ENCODE measurements around the gene CCNL1.

CCNL1 gene

GRCh38 chr3:157112536-157112935 is 47.4 kb downstream of the CCNL1 start:
- Histone ChIP-seq H3K9me3 (ENCODE audit: control insufficient read depth, low read length) (no peaks in the 10 kb centered on the region), H3K9ac (no peak overlapping the region), H3K36me3 (ENCODE audit: control insufficient read depth, insufficient read depth, low read length) (no peaks in the 10 kb centered on the region), H3K27me3 (ENCODE audit: control insufficient read depth, insufficient read depth, low read length) (no peaks in the 10 kb centered on the region), H3K27ac (no peak overlapping the region), H3K79me2 (no peaks in the 10 kb centered on the region), H3K4me2 (ENCODE audit: low read length) (no peak overlapping the region), H3K4me3 (ENCODE audit: low read depth, low read length) (no peak overlapping the region), H2AFZ (no peak overlapping the region), H3K4me1 (peaks cover 13% of the 10 kb centered on the region)
- TF ChIP-seq CTCF (IDR thresholded peaks at IDR 0.05): no peak

- H2AFZ ChIP-seq: no peak overlapping the region
- no peak for TF ChIP-seq CTCF (IDR thresholded peaks at IDR 0.05)
- H3K79me2 ChIP-seq: no peaks in the 10 kb centered on the region
- no peaks in the 10 kb centered on the region for H3K36me3 ChIP-seq (ENCODE audit: control insufficient read depth, insufficient read depth, low read length)
- no peak overlapping the region for H3K9ac ChIP-seq
- no peaks in the 10 kb centered on the region for H3K9me3 ChIP-seq (ENCODE audit: control insufficient read depth, low read length)
- no peaks in the 10 kb centered on the region for H3K27me3 ChIP-seq (ENCODE audit: control insufficient read depth, insufficient read depth, low read length)
- H3K4me2 ChIP-seq (ENCODE audit: low read length): no peak overlapping the region
- peaks cover 13% of the 10 kb centered on the region for H3K4me1 ChIP-seq
- H3K27ac ChIP-seq: no peak overlapping the region
- no peak overlapping the region for H3K4me3 ChIP-seq (ENCODE audit: low read depth, low read length)
Measured at GRCh38 chr3:157111518-157111917, 48.4 kb downstream of the CCNL1 start.

GRCh38 chr3:157110761-157111278 is 49.1 kb downstream of the CCNL1 start:
- H3K4me2 ChIP-seq (ENCODE audit: low read length): no peak overlapping the region
- H3K79me2 ChIP-seq: no peaks in the 10 kb centered on the region
- H3K9ac ChIP-seq: no peak overlapping the region
- no peak overlapping the region for H3K27ac ChIP-seq
- H3K4me1 ChIP-seq: peaks cover 10% of the 10 kb centered on the region
- H2AFZ ChIP-seq: no peak overlapping the region
- H3K27me3 ChIP-seq (ENCODE audit: control insufficient read depth, insufficient read depth, low read length): no peaks in the 10 kb centered on the region
- TF ChIP-seq CTCF (IDR thresholded peaks at IDR 0.05): no peak
- no peaks in the 10 kb centered on the region for H3K36me3 ChIP-seq (ENCODE audit: control insufficient read depth, insufficient read depth, low read length)
- H3K4me3 ChIP-seq (ENCODE audit: low read depth, low read length): no peak overlapping the region
- no peaks in the 10 kb centered on the region for H3K9me3 ChIP-seq (ENCODE audit: control insufficient read depth, low read length)

GRCh38 chr3:157109267-157110141 is 50.4 kb downstream of the CCNL1 start:
- H3K79me2 ChIP-seq: no peaks in the 10 kb centered on the region
- no peaks in the 10 kb centered on the region for H3K27me3 ChIP-seq (ENCODE audit: control insufficient read depth, insufficient read depth, low read length)
- no peaks in the 10 kb centered on the region for H3K9me3 ChIP-seq (ENCODE audit: control insufficient read depth, low read length)
- H3K36me3 ChIP-seq (ENCODE audit: control insufficient read depth, insufficient read depth, low read length): no peaks in the 10 kb centered on the region
- H3K9ac ChIP-seq: no peak overlapping the region
- TF ChIP-seq CTCF (IDR thresholded peaks at IDR 0.05): no peak
- H3K4me1 ChIP-seq: peaks cover 4% of the 10 kb centered on the region
- no peak overlapping the region for H2AFZ ChIP-seq
- H3K4me2 ChIP-seq (ENCODE audit: low read length): no peak overlapping the region
- H3K27ac ChIP-seq: no peak overlapping the region
- no peak overlapping the region for H3K4me3 ChIP-seq (ENCODE audit: low read depth, low read length)

All from parathyroid adenoma (tissue), 2 donors.